A673 (cell line): ENCODE data around the gene CENPA.

ENCODE experiments used
- EZH2 ChIP-seq: fragments of 200-600 bp; sonication (generic); IDR thresholded peaks from 2 replicates; pipeline ENCODE4 v1.6.1; 2017; ENCODE audit warnings: borderline replicate concordance, low read depth, mild to moderate bottlenecking, mixed read lengths, antibody characterized with exemption, low read length; ENCODE audit not compliant: poor library complexity, severe bottlenecking
- TF ChIP-seq, protein P1 (sequence below): fragments of 300-800, 200-600 bp; sonication (generic); conservative IDR thresholded peaks from 2 replicates; pipeline ENCODE4 v1.5.1; 2017; ENCODE audit warnings: low read depth, mild to moderate bottlenecking, antibody characterized with exemption, low read length, moderate library complexity, mixed read lengths

DNA sequence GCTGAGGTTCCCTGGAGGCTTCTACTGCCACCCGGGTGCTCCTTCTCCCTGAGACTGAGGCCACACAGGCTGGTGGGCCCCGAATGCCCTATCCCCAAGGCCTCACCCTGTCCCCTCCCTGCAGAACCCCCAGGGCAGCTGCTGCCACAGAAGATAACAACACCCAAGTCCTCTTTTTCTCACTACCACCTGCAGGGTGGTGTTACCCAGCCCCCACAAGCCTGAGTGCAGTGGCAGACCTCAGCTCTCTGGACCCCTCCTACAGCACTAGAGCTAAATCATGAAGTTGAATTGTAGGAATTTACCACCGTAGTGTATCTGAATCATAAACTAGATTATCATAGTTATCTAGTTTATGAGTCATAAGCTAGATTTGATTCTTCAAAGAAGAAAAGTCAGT lies 7.3 kb upstream of the CENPA start:
- TF ChIP-seq, protein P1, sequence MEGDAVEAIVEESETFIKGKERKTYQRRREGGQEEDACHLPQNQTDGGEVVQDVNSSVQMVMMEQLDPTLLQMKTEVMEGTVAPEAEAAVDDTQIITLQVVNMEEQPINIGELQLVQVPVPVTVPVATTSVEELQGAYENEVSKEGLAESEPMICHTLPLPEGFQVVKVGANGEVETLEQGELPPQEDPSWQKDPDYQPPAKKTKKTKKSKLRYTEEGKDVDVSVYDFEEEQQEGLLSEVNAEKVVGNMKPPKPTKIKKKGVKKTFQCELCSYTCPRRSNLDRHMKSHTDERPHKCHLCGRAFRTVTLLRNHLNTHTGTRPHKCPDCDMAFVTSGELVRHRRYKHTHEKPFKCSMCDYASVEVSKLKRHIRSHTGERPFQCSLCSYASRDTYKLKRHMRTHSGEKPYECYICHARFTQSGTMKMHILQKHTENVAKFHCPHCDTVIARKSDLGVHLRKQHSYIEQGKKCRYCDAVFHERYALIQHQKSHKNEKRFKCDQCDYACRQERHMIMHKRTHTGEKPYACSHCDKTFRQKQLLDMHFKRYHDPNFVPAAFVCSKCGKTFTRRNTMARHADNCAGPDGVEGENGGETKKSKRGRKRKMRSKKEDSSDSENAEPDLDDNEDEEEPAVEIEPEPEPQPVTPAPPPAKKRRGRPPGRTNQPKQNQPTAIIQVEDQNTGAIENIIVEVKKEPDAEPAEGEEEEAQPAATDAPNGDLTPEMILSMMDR, result no peak
- TF ChIP-seq EZH2, result no peak
